ENCODE data around the gene LRRFIP2.

GRCh38 chr3:37174532-37175126 is at the start of gene LRRFIP2:
- TF ChIP-seq CTCF (IDR thresholded peaks at IDR 0.05) (no peak), POLR2A (IDR thresholded peaks at IDR 0.05) (no peak), EP300 (IDR thresholded peaks at IDR 0.05) (no peak)
